HCEC 1CT (cell line): ENCODE results near the gene GLI3.

Experiments used
- DNase-seq: peaks from one replicate; pipeline ENCODE4 v3.0.0-alpha.2; 2017

GLI3 gene

DNA sequence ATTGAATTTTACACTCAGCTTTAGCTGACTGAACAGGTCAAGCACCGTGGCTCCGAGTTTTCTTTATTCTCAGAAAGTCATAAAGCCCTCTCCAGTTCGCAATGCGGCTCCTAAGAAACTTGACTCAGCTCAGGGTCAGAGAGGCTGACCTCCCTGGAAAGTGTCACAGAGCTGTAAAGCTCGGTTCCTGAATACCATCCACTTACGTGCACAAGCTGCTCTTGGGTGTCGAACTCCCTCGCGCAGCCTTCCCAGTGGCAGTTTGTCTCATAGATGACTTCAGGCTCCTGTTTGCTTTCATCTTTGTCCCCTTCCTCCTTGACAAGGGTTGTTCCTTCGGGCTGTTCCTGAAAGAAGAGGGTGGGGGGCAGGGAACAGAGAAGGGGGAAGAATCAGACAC, 213.7 kb downstream of the GLI3 start:
- DNase-seq: no peak

DNA sequence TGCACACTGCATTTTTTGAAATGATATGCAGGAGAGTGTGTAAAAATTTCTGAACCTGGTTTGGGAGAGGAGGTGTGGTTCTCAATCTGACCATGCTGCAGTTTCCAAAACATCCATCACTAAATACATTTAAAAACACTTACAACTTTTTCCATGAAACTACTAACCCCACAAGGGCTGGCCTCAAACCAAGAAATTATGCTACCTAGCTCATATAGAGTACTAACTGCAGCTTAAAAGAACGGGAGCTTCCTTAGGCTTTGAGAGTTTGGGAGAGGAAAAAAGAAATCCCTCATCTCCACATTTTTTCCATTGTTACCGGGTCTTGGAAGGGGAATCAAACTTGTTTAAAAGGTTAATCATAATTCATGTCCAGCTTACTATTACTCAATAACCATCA, 214.2 kb downstream of the GLI3 start:
- no peak for DNase-seq

DNA sequence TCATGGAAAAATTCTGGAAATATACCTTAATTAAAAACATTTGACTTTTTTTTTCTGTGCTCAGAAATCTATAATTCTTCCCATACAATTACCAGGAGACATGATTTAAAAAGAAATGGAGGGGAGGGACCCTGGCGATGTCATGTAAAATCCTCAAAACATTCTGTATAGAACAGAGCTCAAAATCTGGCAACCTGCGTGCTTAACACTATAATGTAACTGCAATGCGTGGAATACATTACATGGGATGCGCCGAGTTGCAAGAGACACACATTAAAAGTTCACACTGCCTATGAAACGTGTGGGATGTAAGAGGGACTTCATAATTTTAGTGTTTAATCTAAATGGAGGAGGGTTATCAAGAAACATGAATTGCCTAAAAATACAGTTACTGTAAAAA, 215.0 kb downstream of the GLI3 start:
- no peak for DNase-seq

DNA sequence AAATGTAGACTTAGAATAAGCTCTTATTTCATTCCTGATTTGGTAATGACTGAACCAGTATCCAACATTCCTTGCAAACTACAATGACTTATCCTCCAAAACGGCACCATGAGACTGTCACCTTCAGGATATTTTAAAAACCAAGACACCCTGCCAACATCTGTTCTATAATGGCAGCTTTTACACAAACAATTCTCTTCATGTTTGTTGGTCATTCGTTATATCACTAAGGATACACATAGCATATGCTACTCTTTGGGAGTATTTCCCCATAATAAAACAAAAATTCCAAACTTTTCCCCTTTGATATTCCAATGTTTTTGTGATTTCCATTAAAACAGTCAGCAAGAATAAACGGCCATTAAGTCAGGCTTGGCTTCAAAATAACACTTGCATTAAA, 215.4 kb downstream of the GLI3 start:
- DNase-seq: no peak

DNA sequence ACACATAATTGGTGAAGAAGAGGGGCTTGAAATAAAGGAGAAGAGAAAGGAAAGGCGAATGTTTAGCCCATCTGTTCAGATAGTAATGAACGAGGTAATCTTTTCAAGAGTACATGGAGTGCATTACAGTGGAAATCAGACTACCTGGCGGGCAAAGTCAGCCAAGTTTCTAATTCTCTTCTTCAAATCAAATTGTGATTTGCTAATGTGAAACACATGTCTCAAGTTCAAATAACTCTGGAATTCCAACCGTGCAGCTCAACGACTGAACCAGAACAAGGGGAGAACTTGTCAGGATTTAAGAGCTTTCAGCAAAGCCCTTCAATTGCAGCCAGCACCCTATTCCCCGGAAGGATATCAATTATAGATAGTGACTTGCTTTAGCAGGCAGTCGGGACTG, 216.9 kb downstream of the GLI3 start:
- no peak for DNase-seq

DNA sequence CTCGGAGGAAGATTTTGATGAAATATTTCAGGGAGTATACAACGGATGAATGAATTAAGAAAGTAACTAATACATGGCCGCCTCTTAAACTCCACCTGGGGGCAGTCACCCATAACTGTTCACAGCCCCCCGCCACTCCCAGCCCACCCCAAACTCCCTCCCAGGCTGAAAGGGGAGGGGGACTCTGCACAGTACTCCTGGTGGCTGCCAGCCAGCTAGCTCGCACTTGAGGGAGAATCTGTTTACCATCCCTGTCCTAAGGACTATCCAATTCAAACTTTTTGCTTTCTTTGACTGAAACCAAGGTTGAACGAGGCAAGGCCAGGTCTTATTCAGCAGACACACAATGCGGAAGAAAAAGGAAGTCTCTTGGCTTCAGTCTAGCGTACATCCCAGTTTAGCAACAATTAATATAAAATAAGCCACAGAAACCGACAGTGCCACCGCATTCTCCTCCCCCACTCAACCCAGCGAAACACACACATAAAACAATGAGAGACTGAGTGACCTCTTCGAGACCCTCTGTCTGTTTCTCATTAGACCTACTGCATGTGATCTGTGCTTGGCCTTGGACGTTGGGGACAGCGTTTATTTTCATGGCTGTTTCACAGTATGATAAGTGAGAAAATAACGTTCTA, 219.5 kb downstream of the GLI3 start:
- no peak for DNase-seq

DNA sequence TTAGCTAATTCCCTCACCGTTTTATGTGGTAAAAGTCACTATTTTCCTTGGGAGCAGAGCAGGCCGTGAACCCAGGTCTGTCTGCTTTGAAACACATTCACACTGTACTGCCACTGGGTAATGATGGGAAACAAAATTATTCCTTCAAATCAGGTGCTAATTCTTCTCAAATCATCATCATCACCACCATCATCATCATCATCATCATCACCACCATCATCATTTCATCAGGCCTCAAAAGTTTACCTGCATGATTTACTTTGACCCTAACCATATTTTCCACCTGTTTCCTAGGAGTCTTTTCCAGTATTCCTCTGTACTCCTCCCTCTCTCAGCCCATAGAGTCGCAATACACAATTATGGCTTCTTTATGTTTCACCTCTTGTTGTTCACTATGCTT, 220.5 kb downstream of the GLI3 start:
- no peak for DNase-seq

DNA sequence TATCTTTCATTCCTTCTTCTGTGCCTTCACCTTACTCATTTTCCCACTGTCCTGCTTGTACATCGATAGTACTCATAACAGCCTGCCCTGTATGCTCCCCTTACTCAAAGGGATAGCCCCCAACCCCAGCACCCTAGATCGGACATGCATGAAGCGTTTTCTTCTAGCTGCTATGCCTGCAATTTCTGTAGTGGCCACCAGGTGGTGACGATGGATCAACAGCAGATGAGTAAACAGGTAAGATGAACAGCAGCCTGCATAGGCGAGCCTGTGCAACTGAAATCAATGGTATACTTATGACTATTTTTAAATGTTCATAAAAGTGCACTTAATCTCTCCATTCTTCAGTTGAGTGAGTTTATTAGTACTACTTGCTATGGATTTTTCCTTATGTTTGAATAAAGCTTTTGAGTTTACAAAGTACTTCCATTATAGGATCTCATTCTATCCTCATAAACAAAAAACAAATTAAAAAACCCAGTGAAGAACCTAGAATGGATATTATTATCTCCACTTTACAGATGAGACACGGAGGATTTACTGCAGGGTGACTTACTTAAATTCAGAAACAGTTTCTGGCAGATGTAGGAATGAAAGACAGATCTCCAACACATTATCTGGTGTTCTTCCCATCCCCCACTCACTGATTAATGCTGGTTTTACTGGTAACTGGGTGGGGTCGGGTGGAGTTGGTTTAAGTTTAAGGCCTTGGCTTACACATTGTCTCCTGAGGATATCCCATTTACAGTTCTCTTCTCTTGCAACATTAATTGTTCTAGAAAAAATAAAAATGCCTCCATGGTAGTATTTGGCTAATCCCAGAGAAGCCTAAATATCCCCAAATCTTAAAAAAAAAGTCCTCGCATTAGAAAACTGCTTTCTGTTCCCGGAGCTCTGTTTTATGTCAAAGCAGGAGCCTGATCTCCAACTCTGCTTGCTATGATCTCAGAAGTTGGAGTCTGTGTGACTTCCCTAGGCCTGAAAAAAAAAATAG, 222.1 kb downstream of the GLI3 start:
- peak; percentile 24 for DNase-seq

DNA sequence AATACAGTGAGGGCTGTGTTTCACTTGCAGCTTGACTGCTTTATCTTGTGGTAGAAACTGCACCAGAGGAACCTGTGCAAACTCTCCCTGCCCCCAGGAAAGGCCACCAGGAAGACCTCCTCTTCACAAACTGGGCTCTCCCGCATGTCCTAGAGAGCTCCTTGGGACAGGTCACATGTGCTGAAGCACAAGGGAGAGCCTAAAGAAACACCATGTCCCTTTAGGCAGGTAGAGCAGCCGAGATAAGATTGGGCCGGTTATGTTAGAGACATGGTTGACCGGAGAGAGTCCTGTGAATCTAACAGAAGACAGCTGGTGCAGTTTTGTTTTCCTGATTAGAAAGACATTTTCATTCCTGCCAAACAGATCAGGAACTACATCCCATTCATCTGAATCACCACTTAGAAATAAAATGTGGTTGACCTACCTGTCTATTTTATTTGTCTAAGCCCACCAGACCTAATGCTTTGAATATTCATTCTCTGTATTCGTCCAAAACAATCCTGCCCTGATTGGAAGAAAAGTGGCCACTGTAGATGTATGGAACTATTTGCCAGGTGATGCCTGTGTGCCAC, 224.1 kb downstream of the GLI3 start:
- no peak for DNase-seq

DNA sequence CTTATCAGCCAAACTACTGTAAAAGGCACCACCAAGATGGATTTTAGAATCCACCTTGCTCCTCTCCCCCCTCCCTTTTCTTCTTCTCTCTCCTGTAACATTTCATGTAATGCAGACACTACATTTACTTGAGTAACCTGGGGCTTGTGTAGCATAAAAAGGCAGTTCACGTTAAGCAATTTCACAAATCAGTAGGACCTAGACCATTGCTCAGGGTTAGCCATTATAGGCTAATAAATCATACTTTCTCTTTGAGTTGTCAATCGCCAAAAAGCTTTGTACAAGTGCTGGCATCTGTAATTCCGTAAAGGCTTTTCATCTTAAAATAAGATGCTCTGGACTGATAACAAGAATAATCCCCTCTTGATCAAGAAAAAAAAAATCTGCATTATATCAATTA, 224.7 kb downstream of the GLI3 start:
- DNase-seq: no peak

DNA sequence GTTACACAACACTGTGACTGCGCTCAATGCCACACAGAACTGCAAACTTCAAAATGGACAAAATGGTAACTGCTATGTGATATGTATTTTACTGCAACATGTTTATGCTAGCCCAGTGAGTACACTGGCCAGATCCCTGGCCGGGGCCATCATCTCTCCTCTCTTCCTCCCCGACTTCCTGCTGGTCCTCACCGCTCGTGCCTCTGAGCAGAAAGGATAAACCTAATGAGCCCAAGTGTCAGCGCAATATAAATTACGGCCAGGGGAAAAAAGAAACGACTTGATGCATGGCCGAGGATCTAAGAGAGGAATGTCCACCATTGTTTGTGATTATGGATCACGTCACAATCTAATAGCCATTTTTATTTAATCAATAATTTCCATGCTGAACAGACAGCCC, 225.2 kb downstream of the GLI3 start:
- no peak for DNase-seq

DNA sequence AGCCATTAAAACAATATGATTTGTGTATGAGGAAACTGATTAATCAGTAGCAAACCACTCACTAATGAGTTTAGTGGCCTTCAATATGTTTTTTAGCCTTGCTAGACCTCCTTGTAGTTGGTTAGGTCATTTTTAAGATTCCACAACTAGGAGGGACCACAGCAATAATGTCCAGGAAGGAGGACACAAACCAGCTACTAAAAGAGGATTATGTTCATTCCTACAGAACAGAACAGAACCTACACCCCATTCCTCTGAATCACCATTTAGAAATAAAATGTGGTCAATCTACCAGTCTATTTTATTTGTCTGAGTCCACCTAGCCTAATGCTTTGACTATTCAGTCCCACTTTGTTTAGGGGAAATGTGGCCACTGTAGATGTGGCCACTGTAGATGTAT, 226.3 kb downstream of the GLI3 start:
- DNase-seq: no peak

DNA sequence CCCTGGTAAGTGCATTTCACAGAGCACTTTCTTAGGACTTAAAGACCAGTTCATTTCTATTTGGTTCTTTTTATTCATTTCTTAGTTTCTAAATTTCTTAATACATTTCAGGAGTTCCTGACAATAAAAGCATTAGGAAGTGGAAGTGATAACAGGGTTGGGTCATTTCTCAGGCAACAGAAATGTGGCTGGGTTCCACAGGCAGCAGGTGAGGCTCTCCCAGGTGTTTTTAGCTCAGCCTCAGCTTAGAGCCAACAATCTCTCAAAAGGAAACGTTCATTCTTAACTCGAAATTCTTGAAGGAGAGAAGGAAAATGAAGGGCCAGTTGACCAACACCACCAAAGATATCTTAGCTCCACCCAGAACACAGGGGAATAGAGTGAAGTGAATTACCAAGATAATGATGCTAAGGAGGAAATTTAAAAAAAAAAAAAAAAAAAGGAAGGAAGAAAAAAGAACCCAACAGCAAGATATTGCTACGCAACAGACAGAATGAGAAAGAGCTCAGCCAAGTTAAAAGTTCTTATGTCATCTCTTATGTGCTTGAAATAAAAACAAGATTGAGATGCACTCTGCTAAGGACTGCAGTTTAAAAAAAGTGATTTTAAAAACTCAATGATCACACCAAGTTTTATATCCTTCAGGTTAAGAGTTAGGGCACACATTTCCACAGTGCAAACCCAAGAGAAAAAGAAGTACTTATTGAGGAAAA, 230.1 kb downstream of the GLI3 start:
- DNase-seq: no peak

DNA sequence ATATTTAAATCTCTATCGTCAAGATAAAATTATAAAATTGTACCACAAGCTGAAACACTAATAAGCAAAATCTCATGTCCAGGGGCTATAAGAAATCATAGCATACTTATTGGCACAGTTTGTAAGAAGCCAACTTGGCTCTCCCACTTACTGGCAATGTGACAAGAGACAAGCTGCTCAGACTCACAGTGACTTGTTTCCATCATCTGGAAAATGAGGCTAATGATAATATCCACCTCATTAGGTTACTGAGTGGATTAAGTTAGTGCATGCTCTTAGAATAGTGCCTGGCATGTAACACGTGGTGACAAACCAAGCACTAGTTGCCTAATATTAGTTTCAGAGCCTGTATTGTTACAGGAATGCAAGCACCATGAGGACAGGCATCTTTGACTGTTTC, 234.4 kb downstream of the GLI3 start:
- no peak for DNase-seq

DNA sequence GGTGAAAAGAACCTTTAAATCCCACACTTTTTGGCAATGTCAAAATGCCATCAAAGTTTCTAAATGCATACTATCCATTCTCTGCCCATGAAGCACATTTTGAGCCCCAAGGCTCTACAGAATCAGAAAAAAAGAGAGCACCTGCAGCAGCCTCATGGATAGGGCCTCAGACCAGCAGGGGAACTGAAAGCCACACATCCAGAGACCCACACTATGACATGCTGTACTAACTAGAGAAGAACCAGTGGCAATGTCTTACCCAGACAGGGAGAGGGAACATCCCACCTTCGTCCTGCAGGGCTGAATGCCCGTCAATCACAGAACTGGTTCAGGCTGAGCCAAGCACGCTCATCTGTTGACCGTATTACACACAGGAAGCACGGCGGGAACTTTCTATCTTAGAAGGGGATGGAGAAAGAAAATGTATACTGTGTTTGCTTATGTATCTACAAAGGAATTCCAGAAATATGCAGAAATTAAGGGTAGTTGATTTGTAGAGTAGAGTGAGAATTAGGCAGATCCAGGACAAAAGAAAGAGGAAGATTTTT, 237.2 kb downstream of the GLI3 start:
- no peak for DNase-seq

DNA sequence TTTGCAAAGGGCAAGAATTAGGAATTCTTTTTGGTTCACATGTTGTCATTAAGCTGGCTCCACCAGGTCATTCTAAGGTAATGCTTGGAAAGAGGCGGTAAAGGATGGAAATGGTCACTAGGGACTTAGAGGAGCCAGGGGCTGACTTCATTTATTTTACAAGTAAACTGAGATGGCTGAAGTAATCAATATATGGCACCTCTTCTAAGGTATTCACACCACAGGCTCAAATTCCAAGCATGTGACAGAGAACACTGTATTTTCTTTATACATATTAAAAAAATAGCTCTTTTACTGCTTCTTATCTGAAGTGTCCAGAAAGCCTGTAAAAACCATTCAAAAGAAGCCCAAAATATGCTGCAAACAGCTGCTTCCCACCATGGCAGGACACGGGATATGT, 239.0 kb downstream of the GLI3 start:
- DNase-seq: no peak

DNA sequence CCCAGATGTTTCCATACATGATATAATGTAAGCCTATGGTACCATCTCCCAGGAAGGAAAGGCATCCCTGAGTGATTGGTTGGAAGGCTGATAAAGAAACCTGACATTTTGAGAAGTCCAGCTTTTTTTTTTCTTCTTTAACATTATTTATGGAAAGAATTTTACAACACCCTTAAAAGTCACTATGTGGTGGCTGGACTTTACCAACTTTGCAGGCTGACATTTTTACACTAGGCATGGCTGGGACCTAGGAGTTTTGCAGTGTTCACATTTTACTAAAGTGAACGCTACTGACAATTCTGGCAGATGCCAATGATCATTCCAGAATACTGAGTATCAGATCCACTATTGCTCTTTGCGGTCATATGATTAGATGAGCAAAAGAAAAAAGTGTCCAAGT, 239.9 kb downstream of the GLI3 start:
- DNase-seq: no peak

DNA sequence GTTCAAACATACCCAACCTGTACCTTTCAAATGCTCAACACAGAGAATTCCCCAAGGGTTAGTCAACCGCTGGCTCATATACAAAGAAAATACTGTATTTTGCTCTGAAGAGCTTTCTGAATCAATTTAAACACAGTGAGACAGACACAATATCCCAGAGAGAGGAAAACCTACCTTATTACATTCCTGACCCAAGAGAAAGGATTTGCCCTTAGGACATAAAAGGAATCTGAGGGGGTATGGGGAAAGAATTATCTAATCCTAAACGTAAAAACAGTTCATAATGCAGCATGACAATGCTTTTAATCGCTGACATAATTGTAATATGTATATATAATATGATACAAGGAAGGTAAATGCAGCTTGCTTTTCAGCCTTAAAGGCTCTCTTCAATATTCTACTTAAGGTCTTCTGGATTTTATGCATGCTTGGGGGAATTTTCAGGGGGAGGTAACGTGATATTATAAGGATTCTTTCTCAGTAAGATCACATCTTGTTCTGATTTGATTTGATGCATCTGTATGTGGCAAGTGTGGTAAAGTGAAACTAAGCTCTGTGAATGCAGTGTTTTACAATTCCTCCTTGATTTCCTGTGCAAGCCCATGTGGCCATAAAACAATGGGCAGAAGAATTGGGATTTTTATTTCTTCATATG, 240.5 kb downstream of the GLI3 start:
- peak; percentile 18 for DNase-seq

DNA sequence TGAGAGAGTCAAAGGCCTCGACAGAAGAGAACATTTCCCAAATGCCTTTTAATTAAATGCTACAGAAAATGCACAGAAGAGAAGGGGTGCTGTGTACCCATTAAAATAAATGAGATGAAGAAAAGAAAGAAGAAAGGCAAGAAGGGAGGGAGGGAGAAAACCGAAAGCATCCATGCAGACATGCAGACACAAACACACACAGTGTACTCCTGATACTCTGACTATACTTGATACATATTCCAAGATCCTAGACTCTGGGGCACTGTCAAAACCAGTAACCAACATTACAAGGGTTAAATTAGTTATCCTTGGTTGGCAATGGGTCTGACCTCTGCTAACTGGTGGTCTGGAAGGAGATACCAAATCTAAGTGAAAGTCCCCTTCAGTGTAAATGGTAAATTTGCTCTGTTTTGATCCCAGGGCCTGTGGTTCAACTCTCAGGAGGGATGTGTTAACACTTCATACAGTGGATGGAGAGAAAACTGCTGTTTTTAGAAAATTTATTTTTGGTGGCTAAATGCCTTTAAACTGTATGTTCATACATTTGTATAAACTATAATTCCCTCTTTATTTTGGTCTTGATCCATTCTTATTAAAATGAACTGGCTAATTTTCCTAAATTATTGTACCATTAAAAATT, 241.3 kb downstream of the GLI3 start:
- DNase-seq: no peak

DNA sequence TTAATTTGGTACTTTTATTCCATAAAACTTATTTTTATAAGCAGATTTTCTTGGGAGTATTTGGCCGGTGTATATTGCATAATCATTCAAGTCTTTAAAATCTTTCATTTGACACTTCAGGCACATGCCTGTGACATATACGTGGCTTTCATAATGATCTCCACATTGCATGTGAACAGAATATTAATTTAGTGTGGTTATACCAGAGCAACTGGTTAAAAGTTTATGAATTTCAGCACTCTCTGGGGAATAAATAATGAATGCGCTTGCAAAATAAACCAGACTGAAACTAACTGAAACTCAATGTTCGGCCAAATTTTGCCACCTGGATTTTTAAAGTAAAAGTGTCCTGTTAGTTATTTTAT, 242.3 kb downstream of the GLI3 start:
- no peak for DNase-seq

DNA sequence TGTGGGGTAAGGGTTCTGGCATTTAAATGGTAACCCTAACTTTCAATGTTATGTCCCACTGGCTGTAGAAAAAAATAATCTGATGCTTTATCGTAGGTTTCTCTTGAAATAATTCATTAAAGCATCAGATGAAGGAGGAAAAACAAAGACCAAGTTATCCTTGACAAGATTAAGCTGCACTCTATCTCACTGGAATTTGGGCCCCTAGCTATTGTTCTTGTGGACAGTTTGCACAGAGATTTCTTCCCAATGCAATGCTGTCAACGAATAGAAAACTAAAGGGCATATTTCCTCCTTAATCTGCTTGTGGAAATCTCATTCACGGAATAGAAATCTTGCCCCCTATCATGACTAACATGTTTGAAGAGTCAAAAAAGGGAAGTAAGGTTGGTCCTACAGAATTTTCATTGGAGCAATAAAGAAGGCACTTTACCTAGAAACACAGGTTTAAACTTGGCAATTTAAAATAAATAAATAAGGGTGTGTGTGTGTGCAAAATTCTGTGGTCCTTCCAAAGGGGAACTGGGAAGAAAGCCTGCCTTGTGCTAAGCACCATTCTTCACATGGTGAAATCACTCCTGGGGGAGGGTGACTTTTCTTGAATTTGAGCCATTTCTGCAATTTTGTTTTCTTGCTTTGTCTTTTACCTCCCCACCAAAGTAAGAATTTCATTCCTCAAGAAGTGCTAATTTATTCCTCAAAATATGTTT, 242.8 kb downstream of the GLI3 start:
- DNase-seq: no peak
